C4-2B (cell line): ENCODE results near the gene OR51M1.

Experiments
- H3K27ac ChIP-seq: fragments of 450-650 bp; 2 replicates; pipeline ENCODE4 v1.5.1; 2017
- CTCF ChIP-seq: fragments of 450-650 bp; conservative IDR thresholded peaks from 2 replicates; pipeline ENCODE4 v1.5.1; 2017; ENCODE audit warnings: mild to moderate bottlenecking
- ZFX ChIP-seq: fragments of 450-650 bp; IDR thresholded peaks from 2 replicates; pipeline ENCODE4 v1.6.1; 2017

OR51M1 gene

DNA sequence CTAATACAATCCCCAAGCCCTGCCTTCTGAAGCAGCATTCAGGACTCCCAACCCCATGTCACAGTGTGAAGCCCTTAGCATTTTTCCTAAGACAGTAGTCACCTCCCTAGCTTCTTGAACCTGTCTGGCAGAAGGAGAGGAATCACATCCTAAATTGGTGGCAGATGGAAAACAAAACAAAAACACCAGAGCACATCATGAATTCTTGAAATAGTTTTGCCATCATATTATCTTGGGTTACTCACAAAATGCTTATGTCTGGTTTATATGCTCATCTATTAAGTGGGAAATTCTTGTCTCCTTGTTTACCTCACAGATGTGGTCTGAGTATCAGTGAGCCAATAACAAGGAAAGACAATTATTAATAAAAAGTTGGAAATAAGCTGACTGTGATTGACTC lies 15.3 kb downstream of the OR51M1 start:
- no peak overlapping the region for H3K27ac ChIP-seq
- TF ChIP-seq ZFX: no peak
- TF ChIP-seq CTCF: no peak

GRCh38 chr11:5405173-5405572 lies 21.6 kb downstream of the OR51M1 start:
- no peak overlapping the region for H3K27ac ChIP-seq
- TF ChIP-seq CTCF (no peak), ZFX (no peak)

DNA sequence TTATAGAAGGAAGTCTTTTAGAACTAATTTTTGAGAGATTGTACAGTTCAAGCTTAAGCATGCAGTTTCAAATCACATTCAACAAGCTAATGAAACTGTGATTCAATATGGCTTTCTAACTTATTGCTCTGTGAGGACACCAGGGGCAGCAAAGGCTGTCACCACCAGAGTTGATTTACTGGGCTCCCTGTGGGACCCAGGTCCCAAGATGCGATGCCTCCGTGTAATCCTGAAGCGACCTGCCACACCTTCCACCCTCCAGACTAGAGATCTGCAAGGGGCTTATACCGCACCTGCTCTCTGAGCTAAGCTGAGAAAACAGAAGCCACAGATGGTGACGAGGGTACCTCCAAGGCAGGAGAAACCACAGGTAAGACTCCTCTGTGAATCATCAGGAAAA lies 37.4 kb downstream of the OR51M1 start:
- TF ChIP-seq ZFX: no peak
- TF ChIP-seq CTCF: no peak
- no peak overlapping the region for H3K27ac ChIP-seq

DNA sequence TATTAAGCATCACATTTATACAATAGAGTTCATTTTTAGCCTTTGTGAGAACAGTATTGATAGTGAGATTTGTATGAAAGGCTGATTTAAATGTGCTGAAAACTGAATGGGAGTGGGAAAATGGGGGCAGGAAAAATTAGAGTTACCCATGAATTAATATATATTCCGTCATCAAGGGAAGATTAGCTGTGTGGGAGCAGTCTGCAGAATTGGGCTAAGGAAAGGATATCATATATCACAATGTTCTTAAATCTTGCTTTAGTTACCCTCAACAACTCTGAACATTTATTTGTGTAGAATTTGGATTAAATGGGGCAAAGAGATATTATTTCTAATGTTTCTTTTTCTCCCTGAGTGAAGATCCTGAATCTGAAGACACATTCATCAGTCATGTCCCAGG lies 38.2 kb downstream of the OR51M1 start, which contains the start of gene OR51Q1:
TSS of gene OR51Q1 (plus strand) at position 301 of the 400 bp plus-strand sequence. CDS start at position 391, 90 bp downstream.
- H3K27ac ChIP-seq: no peak within 1 kb of the TSS
- TF ChIP-seq ZFX (no peak), CTCF (no peak)

DNA sequence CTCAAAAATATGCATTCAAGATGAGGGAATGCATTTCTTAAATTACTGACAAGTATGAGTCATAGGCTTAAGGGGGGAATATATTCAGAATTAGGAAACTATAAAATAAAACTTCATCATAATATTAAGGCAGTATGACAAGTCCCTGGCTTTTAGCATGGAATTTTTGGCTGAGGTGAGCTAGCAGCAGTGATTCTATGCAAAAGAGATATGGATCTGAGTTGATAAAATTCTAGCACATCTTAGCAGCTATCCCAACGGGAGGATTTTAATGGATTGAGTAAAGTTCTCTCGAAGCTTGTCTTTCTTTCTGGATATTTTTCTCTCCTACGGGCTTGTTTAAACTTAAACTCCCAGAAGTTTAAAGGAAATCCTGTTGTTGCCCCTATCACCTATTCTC lies 39.5 kb downstream of the OR51M1 start:
- no peak for TF ChIP-seq CTCF
- TF ChIP-seq ZFX: no peak
- H3K27ac ChIP-seq: no peak overlapping the region

DNA sequence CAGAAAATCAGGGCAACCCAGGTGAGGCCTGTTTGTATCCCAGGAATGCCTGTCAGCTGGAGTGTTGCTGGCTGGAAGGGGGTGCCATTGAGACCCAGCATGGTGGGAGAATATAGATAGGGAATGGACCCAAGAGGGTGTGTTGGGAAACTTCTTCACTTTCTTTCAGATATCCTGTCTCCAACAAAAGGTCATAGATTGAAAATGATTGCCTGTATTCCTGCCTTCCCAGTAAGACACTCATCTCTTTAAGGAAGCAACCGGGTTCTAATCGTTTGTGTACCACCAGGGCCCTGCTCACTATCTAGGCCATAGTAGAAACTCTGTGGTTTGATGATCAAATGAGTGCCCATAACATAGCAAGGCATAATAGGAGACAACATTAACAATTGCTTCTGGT lies 57.8 kb downstream of the OR51M1 start, which contains the start of gene OR51I1:
TSS of gene OR51I1 (minus strand) at position 101 of the 400 bp plus-strand sequence. CDS start at position 101, 0 bp downstream.
- TF ChIP-seq CTCF (no peak), ZFX (no peak)
- H3K27ac ChIP-seq: no peak within 1 kb of the TSS
